A549 (cell line): Measurements from ENCODE around the gene TYW1.
"Not testable (repeated sequence)": the region's sequence is repeated elsewhere in the genome, so short reads cannot be mapped to it uniquely, and the experiment has no call there.

Source experiments
- EP300 ChIP-seq, 2 experiments: fragments of >200 bp; sonication (Bioruptor Twin); formaldehyde crosslinking; IDR thresholded peaks; 2 replicates in 1 of 2; 3 replicates in 1 of 2; pipeline ENCODE4 v1.6.1; 2016 to 2017
- FOSL2 ChIP-seq, 2 experiments: fragments of 450-650 bp in 1 of 2; fragments of >200 bp in 1 of 2; sonication (Bioruptor Twin) in 1 of 2; formaldehyde crosslinking; IDR thresholded peaks; 2 replicates each; pipeline versions ENCODE4 v1.5.0 to v1.6.1; 2016 to 2020; ENCODE audit warnings: mild to moderate bottlenecking in 1 of 2, moderate library complexity in 1 of 2
- POLR2A ChIP-seq: IDR thresholded peaks from 2 replicates; pipeline ENCODE4 v1.6.1; 2012; ENCODE audit warnings: mild to moderate bottlenecking, low read length
- SREBF2 ChIP-seq: fragments of 450-650 bp; IDR thresholded peaks from 2 replicates; pipeline ENCODE4 v1.6.1; 2014; ENCODE audit warnings: mild to moderate bottlenecking, moderate library complexity
- TF ChIP-seq, protein P1 (sequence below): fragments of >200 bp; sonication (Bioruptor Twin); formaldehyde crosslinking; IDR thresholded peaks from 3 replicates; pipeline ENCODE4 v1.5.1; 2016
- TF ChIP-seq, protein P2 (sequence below): IDR thresholded peaks from 2 replicates; pipeline ENCODE4 v1.6.1; 2012

DNA sequence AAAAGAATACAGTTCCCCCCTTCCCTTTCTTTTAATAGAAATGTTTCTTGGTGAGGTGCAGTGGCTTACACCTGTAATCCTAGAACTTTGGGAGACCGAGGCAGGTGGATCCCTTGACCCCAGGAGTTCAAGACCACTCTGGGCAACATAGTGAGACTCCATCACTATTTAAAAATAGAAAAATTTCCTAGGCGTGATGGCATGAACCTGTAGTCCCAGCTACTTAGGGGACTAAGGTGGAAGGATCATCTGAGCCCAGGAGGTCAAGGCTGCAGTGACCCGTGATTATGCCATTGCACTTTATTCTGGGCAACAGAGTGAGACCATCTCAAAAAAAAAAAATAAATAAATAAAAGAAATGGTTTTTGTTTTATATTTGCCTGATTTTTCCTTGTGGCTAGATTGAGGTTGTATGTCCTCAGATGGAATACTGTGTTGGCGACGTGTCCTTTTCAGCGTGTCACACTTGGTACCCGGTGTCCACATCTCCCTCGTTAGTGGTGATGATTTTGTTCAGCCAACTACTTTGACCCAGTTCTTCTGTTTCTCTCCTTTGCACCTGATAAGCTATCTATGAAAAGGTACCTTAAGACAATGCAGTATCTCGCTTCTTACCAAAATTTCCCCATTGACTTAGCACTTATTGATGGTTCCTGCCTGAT is 202.4 kb downstream of the TYW1 start:
- not testable (repeated sequence) for TF ChIP-seq POLR2A; SREBF2; EP300 (IDR thresholded peaks at IDR 0.05); FOSL2 (IDR thresholded peaks at IDR 0.05); FOSL2 (CRISPR knock-in tag; IDR thresholded peaks at IDR 0.05)
- TF ChIP-seq, protein P1, sequence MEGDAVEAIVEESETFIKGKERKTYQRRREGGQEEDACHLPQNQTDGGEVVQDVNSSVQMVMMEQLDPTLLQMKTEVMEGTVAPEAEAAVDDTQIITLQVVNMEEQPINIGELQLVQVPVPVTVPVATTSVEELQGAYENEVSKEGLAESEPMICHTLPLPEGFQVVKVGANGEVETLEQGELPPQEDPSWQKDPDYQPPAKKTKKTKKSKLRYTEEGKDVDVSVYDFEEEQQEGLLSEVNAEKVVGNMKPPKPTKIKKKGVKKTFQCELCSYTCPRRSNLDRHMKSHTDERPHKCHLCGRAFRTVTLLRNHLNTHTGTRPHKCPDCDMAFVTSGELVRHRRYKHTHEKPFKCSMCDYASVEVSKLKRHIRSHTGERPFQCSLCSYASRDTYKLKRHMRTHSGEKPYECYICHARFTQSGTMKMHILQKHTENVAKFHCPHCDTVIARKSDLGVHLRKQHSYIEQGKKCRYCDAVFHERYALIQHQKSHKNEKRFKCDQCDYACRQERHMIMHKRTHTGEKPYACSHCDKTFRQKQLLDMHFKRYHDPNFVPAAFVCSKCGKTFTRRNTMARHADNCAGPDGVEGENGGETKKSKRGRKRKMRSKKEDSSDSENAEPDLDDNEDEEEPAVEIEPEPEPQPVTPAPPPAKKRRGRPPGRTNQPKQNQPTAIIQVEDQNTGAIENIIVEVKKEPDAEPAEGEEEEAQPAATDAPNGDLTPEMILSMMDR, result not testable (repeated sequence)
- TF ChIP-seq, protein P2, sequence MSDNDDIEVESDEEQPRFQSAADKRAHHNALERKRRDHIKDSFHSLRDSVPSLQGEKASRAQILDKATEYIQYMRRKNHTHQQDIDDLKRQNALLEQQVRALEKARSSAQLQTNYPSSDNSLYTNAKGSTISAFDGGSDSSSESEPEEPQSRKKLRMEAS, result not testable (repeated sequence)
